ENCODE measurements around the gene KRT222. TPM values are rescaled to one million over a fixed set of nuclear protein-coding genes. Genes with fewer than 3 reads are reported as not detected.
A peak's percentile ranks its signal among the peaks of the same experiment; 100 is the strongest.

KRT222 gene
- total and polyA plus RNA-seq, 8 donors = 0.21 to 0.61 (median 0.38) TPM; not detected in 1

DNA sequence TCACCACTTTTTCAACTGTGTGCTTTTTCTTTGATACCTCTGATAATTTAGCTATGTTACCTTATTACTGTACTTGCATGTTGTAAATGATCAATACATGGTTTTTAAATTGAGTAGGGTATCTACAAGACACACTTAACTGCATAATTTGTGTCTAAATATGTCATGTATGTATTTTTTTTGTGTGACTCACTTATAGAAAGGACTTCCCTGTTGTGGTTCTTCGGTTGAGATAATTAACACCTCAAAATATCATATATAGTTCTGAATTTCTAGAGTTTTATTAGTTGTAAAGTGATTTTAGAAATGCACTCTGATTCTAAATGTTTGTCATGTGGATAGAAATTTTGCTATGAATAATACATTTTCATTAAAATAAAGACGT, 14.5 kb upstream of the KRT222 start:
- intact Hi-C loops (cut with DNase I) = no loop called here
- no peak for DNase-seq

DNA sequence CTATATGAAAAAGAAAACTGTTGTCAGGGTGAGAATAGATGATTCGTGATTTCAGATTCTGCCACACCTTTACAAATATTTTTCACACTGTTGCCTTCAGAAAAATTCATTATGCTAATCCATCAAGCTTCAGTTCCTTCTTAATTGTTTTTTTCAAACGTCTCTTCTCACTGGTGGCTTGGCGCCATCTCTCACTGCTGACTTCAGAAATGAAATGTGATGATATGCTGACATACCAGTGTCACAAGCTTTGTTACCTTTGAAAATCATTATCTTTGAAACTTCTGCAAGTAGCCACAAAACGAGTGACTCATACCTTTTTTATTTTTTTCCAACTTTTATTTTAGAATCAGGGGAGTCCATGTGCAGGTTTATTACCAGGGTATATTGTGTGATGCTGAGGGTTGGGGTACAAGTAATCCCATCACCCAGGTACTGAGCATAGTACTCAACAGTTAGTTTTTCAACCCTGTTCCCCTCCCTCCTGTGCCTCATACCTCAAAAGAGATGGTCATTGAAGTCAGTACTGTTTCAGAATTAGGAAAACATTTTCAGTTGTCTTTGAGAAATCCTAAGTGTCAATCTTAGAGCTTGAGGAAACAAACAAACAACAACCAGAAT, 14.0 kb upstream of the KRT222 start:
- ATAC-seq = no peak
- intact Hi-C loops (cut with DNase I) = no loop called here
- no peak for TF ChIP-seq CTCF (IDR thresholded peaks at IDR 0.05)
- no peak for DNase-seq
- H3K27me3 ChIP-seq = peaks cover 0 to 29% of the 10 kb centered on the region in 2 donors
- no peaks in the 10 kb centered on the region for H3K9me3 ChIP-seq
- no peak overlapping the region for H3K4me3 ChIP-seq
- no peak overlapping the region for H3K27ac ChIP-seq
- H3K36me3 ChIP-seq = no peaks in the 10 kb centered on the region
- no peaks in the 10 kb centered on the region for H3K4me1 ChIP-seq

More for the DNA sequence above, 14.5 kb upstream of the KRT222 start:
- no peak for ATAC-seq
- Histone ChIP-seq H3K27me3 (peaks cover 0 to 29% of the 10 kb centered on the region in 2 donors), H3K4me1 (no peaks in the 10 kb centered on the region), H3K9me3 (no peaks in the 10 kb centered on the region), H3K27ac (no peak overlapping the region), H3K4me3 (no peak overlapping the region), H3K36me3 (no peaks in the 10 kb centered on the region)
- TF ChIP-seq CTCF (IDR thresholded peaks at IDR 0.05) = no peak

- intact Hi-C loops (cut with DNase I) = no loop called here
- DNase-seq (no peak), ATAC-seq (no peak)
- Histone ChIP-seq H3K36me3 (no peaks in the 10 kb centered on the region), H3K9me3 (no peaks in the 10 kb centered on the region), H3K27me3 (peaks cover 0 to 29% of the 10 kb centered on the region in 2 donors), H3K4me3 (no peak overlapping the region), H3K4me1 (no peaks in the 10 kb centered on the region), H3K27ac (no peak overlapping the region)
- TF ChIP-seq CTCF (IDR thresholded peaks at IDR 0.05) = no peak
These were observed 10.9 kb upstream of the KRT222 start for GRCh38 chr17:40675905-40676304.

GRCh38 chr17:40672654-40673053, 7.7 kb upstream of the KRT222 start:
- Histone ChIP-seq H3K4me1 (no peaks in the 10 kb centered on the region), H3K27ac (no peak overlapping the region), H3K36me3 (no peaks in the 10 kb centered on the region), H3K27me3 (peaks cover 0 to 17% of the 10 kb centered on the region in 2 donors), H3K4me3 (no peak overlapping the region), H3K9me3 (no peaks in the 10 kb centered on the region)
- intact Hi-C loops (cut with DNase I) = no loop called here
- no peak for DNase-seq
- no peak for ATAC-seq
- no peak for TF ChIP-seq CTCF (IDR thresholded peaks at IDR 0.05)

DNA sequence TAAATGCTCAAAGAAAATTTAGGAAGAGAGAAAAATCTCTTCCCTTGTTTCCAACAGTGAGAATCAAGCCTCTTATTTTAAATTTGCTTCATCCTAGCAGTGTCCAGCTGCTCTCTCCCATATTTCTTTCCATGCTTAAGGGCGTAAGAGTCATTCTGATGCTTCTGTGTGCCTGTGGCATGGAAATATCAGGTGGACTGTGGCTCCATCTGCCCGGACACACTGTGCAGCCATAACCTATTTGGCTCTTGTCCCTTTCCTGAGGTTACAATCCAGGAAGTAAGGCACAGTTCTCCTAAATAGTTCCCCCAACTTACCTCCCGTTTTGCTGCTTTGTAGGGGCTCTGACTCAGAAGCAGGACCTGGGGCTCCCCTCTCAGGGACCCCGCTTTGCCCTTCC, 6.3 kb upstream of the KRT222 start:
- no peak for ATAC-seq

More for the DNA sequence above, 6.3 kb upstream of the KRT222 start:
- Histone ChIP-seq H3K9me3 (no peaks in the 10 kb centered on the region), H3K27me3 (peaks cover 0 to 14% of the 10 kb centered on the region in 2 donors), H3K27ac (no peak overlapping the region), H3K36me3 (no peaks in the 10 kb centered on the region), H3K4me1 (no peaks in the 10 kb centered on the region), H3K4me3 (no peak overlapping the region)
- intact Hi-C loops (cut with DNase I) = no loop called here
- TF ChIP-seq CTCF (IDR thresholded peaks at IDR 0.05) = no peak
- DNase-seq = peak in 1 of 4 donors; percentile 10
